HepG2 (cell line): ENCODE results near the gene DLG2. TPM values are rescaled to one million over a fixed set of nuclear protein-coding genes. Genes with fewer than 3 reads are reported as not detected.
"Not testable (repeated sequence)": the region's sequence is repeated elsewhere in the genome, so short reads cannot be mapped to it uniquely, and the experiment has no call there.

Experiments
- ATAC-seq: fragments of 200-7000 bp; cut with Tn5 transposase; 3 replicates; pipeline ENCODE4 v1.9.1; 2020; ENCODE audit warnings: mild to moderate bottlenecking, moderate library complexity
- BruUV-seq: library from RNA; stranded (reverse); fragments of 400-500 nt; replicated peaks from 2 replicates; lab custom pipeline; 2021; lab: Mats Ljungman, UMichigan
- CTCF ChIA-PET: fragments of 300-600 bp; formaldehyde crosslinking; extraction: SDS; loops from one replicate; lab custom pipeline; 2021; ENCODE audit warnings: low total read pairs, inconsistent platforms, low intra/inter-chr PET ratio; lab: Yijun Ruan, JAX
- POLR2A ChIA-PET: fragments of 350-600 bp; sonication (Branson Sonifier 250); formaldehyde crosslinking; loops from one replicate; lab custom pipeline; 2020; ENCODE audit warnings: antibody characterized with exemption, inconsistent platforms; lab: Yijun Ruan, JAX
- DNase-seq: peaks from one replicate; pipeline ENCODE4 v3.0.0-alpha.2; 2015; ENCODE audit warnings: low spot score
- FAIRE-seq: peaks from 3 replicates; lab custom pipeline; 2011; peaks lifted over from hg19 to GRCh38; lab: Jason Lieb, UNC
- H2AFZ ChIP-seq: one replicate; pipeline ENCODE4 v1.6.1; 2011; ENCODE audit warnings: low read length, inconsistent platforms
- H3K27ac ChIP-seq: fragments of 300-600 bp; 3 replicates; pipeline ENCODE4 v1.8.0; 2011; ENCODE audit warnings: mixed run types, mild to moderate bottlenecking, mixed read lengths, low read length, inconsistent platforms; ENCODE audit not compliant: insufficient read depth; ENCODE audit errors: extremely low read length
- H3K27me3 ChIP-seq, 2 experiments: fragments of 200-600 bp in 1 of 2; 2 replicates in 1 of 2; 3 replicates in 1 of 2; pipeline versions ENCODE4 v1.6.0 to v1.8.0; 2011; ENCODE audit warnings: low read length in 2 of 2, mild to moderate bottlenecking in 2 of 2, moderate library complexity in 2 of 2, inconsistent platforms in 1 of 2; ENCODE audit not compliant: insufficient read depth in 2 of 2, control insufficient read depth in 1 of 2
- H3K36me3 ChIP-seq, 2 experiments: fragments of 200-600 bp in 1 of 2; replicated peaks in 1 of 2; 2 replicates in 1 of 2; 3 replicates in 1 of 2; pipeline versions ENCODE4 v1.5.1 to v1.8.0; 2011; ENCODE audit warnings: low read length in 2 of 2, inconsistent platforms in 1 of 2; ENCODE audit not compliant: insufficient read depth in 2 of 2, control insufficient read depth in 1 of 2
- H3K4me1 ChIP-seq: 2 replicates; pipeline ENCODE4 v1.5.1; 2012; ENCODE audit warnings: low read length, inconsistent platforms; ENCODE audit not compliant: insufficient read depth
- H3K4me2 ChIP-seq: 2 replicates; pipeline ENCODE4 v1.6.0; 2011; ENCODE audit warnings: low read depth, low read length, inconsistent platforms
- H3K4me3 ChIP-seq, 3 experiments: fragments of 200-600 bp in 1 of 3; sonication (generic), shearing (Covaris generic) in 1 of 3; replicated peaks in 1 of 3; 2 replicates each; pipeline ENCODE4 v1.5.1; 2011 to 2016; ENCODE audit warnings: low read length in 3 of 3, inconsistent platforms in 2 of 3, low read depth in 2 of 3, mild to moderate bottlenecking in 2 of 3, control low read depth in 1 of 3, mixed read lengths in 1 of 3; ENCODE audit not compliant: insufficient read depth in 1 of 3
- H3K79me2 ChIP-seq: one replicate; pipeline ENCODE4 v1.6.1; 2011; ENCODE audit warnings: low read length, inconsistent platforms; ENCODE audit not compliant: insufficient read depth
- H3K9ac ChIP-seq: 2 replicates; pipeline ENCODE4 v1.6.0; 2011; ENCODE audit warnings: mild to moderate bottlenecking, low read depth, low read length, inconsistent platforms; ENCODE audit not compliant: insufficient read depth
- H3K9me3 ChIP-seq: 2 replicates; pipeline ENCODE4 v1.5.1; 2012; ENCODE audit warnings: mild to moderate bottlenecking, low read length
- H4K20me1 ChIP-seq: 2 replicates; pipeline ENCODE4 v1.6.0; 2011; ENCODE audit warnings: inconsistent platforms, mild to moderate bottlenecking, low read length, moderate library complexity; ENCODE audit not compliant: insufficient read depth
- CEBPZ ChIP-seq: IDR thresholded peaks from 2 replicates; pipeline ENCODE4 v1.6.1; 2012; ENCODE audit warnings: low read length, improper control_type of control experiment
- FOXA3 ChIP-seq: IDR thresholded peaks from 2 replicates; pipeline ENCODE4 v1.6.1; 2016; ENCODE audit warnings: missing genetic modification reagents, missing compliant biosample characterization
- GABPB1 ChIP-seq: IDR thresholded peaks from 2 replicates; pipeline ENCODE4 v1.6.1; 2016; ENCODE audit warnings: mild to moderate bottlenecking, missing genetic modification reagents, moderate library complexity, missing compliant biosample characterization
- HMGXB4 ChIP-seq, 2 experiments: sonication (generic) in 1 of 2; formaldehyde crosslinking in 1 of 2; IDR thresholded peaks; 2 replicates each; pipeline versions ENCODE4 v1.4.0 to v1.6.1; 2018 to 2020; ENCODE audit warnings: missing genetic modification reagents in 2 of 2, borderline replicate concordance in 1 of 2, low read depth in 1 of 2, mild to moderate bottlenecking in 1 of 2, missing biosample characterization in 1 of 2
- HOXA5 ChIP-seq: sonication (generic); formaldehyde crosslinking; IDR thresholded peaks from 2 replicates; pipeline ENCODE4 v1.4.0; 2020; ENCODE audit warnings: missing genetic modification reagents
- POLR2G ChIP-seq: fragments of 200-400 bp; formaldehyde crosslinking; IDR thresholded peaks from 2 replicates; pipeline ENCODE4 v1.6.1; 2018; ENCODE audit warnings: mild to moderate bottlenecking, low read depth, low read length, moderate library complexity
- SETDB1 ChIP-seq: sonication (generic); formaldehyde crosslinking; IDR thresholded peaks from 2 replicates; pipeline ENCODE4 v1.5.1; 2020; ENCODE audit warnings: missing genetic modification reagents, mild to moderate bottlenecking, borderline replicate concordance
- SNAPC5 ChIP-seq: sonication (generic); formaldehyde crosslinking; IDR thresholded peaks from 2 replicates; pipeline ENCODE4 v1.8.1; 2023; ENCODE audit warnings: mild to moderate bottlenecking, missing genetic modification reagents, borderline replicate concordance
- ZFX ChIP-seq: sonication (generic); formaldehyde crosslinking; IDR thresholded peaks from 2 replicates; pipeline ENCODE4 v1.4.0; 2020; ENCODE audit warnings: mild to moderate bottlenecking, low read depth, missing genetic modification reagents, moderate library complexity
- WGBS: methylation state at CpG from one replicate; pipeline ENCODE4 v1.1.6; 2017; ENCODE audit warnings: low lambda C conversion rate; 5-methylcytosine and 5-hydroxymethylcytosine counted together
- in situ Hi-C: cut with HindIII; loops from 2 replicates; pipeline ENCODE4 v1.10.0; 2017; ENCODE audit warnings: low pct_unique_long_range_greater_than_20kb; ENCODE audit not compliant: extremely low pct_ligation_motif_present
- intact Hi-C: fragments of 100-400 bp; cut with micrococcal nuclease; formaldehyde crosslinking; loops from one replicate; pipeline ENCODE4 v1.10.0; 2022; ENCODE audit not compliant: unreplicated experiment
- polyA plus RNA-seq, 8 experiments: library from polyadenylated mRNA; depleted of rRNA in 3 of 8; stranded (reverse) in 7 of 8; unstranded in 1 of 8; fragments of >200 nt; fragmentation: Illumina TruSeq in 4 of 8; extraction: Trizol in 4 of 8; gene quantifications; 2 replicates each; pipeline versions ENCODE4 v1.2.1 to v1.2.3, GENCODE V29; 2011 to 2016; ENCODE audit warnings: low read depth in 4 of 8, missing spikeins in 1 of 8, mixed read lengths in 1 of 8; ENCODE audit not compliant: insufficient read depth in 1 of 8
- total RNA-seq, 5 experiments: library from RNA; depleted of rRNA; stranded (reverse); fragments of >200 nt; fragmentation: Illumina TruSeq; extraction: Trizol; gene quantifications; 2 replicates each; pipeline ENCODE4 v1.2.3, GENCODE V29; 2016; ENCODE audit warnings: low read depth in 1 of 5
- TF ChIP-seq, protein P1 (sequence below): IDR thresholded peaks from 2 replicates; pipeline ENCODE4 v1.6.1; 2016

Gene DLG2
- total and polyA plus RNA-seq, 2 of the 13 experiments (the other 11 are each of a cell fraction or from before 2014, with no cell fraction given), result 0.46 to 1.0 TPM

GRCh38 chr11:85395515-85396055 is 231.6 kb downstream of the DLG2 start:
- H3K27ac ChIP-seq, H4K20me1 ChIP-seq, H3K79me2 ChIP-seq, intact Hi-C loops, H3K4me3 ChIP-seq, FAIRE-seq, H3K36me3 ChIP-seq, H2AFZ ChIP-seq, H3K9me3 ChIP-seq, BruUV-seq, in situ Hi-C loops, CTCF ChIA-PET, H3K9ac ChIP-seq, H3K27me3 ChIP-seq, POLR2A ChIA-PET, H3K4me1 ChIP-seq: not testable (repeated sequence)
- WGBS, result 0% methylated on average over 1 of the region's 4 CpGs
- peak overlapping the region; percentile 37; the same call in 1 of the 2 replicates for H3K4me2 ChIP-seq
- TF ChIP-seq GABPB1 (CRISPR knock-in tag), result 0 out of 2 replicates have a peak, but pooled peaks have one; percentile 25
- peak; percentile 19; the same call in 1 of the 2 replicates for TF ChIP-seq FOXA3
- 0 out of 2 replicates have a peak, but pooled peaks have one; percentile 35 for TF ChIP-seq ZFX (CRISPR knock-in tag)
- peak; percentile 2 for DNase-seq
- ATAC-seq, result peak; percentile 84

DNA sequence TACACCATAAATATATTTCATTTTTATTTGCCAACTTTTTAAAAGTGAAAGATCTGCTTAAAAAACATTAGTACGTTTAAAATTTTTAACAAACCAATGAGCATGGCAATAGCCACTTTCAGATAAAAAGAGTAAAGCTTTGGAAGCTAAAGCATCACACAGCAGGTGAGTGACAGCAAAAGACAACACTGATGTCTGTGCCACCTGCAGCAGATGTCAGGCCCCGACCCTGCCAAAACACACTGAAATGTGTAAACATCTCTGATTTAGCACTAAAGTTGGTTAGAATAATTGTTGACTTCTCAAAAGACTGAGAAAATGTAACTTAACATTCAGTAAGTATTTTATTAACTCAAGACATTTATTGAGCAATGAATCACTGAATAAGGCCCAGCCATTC is 232.9 kb downstream of the DLG2 start:
- no peaks in the 10 kb centered on the region for H3K27me3 ChIP-seq
- H2AFZ ChIP-seq, result no peak overlapping the region
- H3K27ac ChIP-seq, result no peak overlapping the region
- no peaks in the 10 kb centered on the region for H3K36me3 ChIP-seq
- ChIA-PET CTCF (no interaction called here), POLR2A (no interaction called here)
- BruUV-seq, result no TSS peak
- FAIRE-seq (no peak), ATAC-seq (no peak), DNase-seq (no peak)
- H3K4me2 ChIP-seq, result no peak overlapping the region
- intact Hi-C loops, result no loop called here
- H3K4me1 ChIP-seq, result no peaks in the 10 kb centered on the region
- no peaks in the 10 kb centered on the region for H4K20me1 ChIP-seq
- H3K4me3 ChIP-seq, result no peak overlapping the region
- WGBS, result 1% methylated on average over 2 of the region's 2 CpGs
- H3K9ac ChIP-seq, result no peak overlapping the region
- H3K9me3 ChIP-seq, result no peaks in the 10 kb centered on the region
- H3K79me2 ChIP-seq, result no peaks in the 10 kb centered on the region
- in situ Hi-C loops, result no loop called here
- TF ChIP-seq SNAPC5 (CRISPR knock-in tag), result no peak
- no peak for TF ChIP-seq HMGXB4 (CRISPR knock-in tag; IDR thresholded peaks at IDR 0.05; ENCODE audit: borderline replicate concordance in 1 of 2, low read depth in 1 of 2)
- no peak for TF ChIP-seq HOXA5 (CRISPR knock-in tag)
- TF ChIP-seq POLR2G, result no peak
- TF ChIP-seq, protein P1, sequence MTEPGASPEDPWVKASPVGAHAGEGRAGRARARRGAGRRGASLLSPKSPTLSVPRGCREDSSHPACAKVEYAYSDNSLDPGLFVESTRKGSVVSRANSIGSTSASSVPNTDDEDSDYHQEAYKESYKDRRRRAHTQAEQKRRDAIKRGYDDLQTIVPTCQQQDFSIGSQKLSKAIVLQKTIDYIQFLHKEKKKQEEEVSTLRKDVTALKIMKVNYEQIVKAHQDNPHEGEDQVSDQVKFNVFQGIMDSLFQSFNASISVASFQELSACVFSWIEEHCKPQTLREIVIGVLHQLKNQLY (CRISPR knock-in tag), result no peak
- no peak for TF ChIP-seq CEBPZ
- no peak for TF ChIP-seq SETDB1 (CRISPR knock-in tag)
